Measurements from ENCODE around the gene ZNF511.
A peak's percentile ranks its signal among the peaks of the same experiment; 100 is the strongest.

The ZNF511 gene

GRCh38 chr10:133309100-133309719 is 496 bp downstream of the ZNF511 start (continued):
- TF ChIP-seq MEIS1 (CRISPR knock-in tag; IDR thresholded peaks at IDR 0.05; ENCODE audit: borderline replicate concordance): no peak
- no peak for TF ChIP-seq ZNF518A (tag by site-specific recombination; conservative IDR thresholded peaks at IDR 0.05; ENCODE audit: low read depth)
- no peak for TF ChIP-seq ZNF324 (tag by site-specific recombination; IDR thresholded peaks at IDR 0.05)
- no peak for TF ChIP-seq ZNF19 (tag by site-specific recombination; IDR thresholded peaks at IDR 0.05; ENCODE audit: low read depth)
- no peak for TF ChIP-seq TCF7L2 (IDR thresholded peaks at IDR 0.05; ENCODE audit: borderline replicate concordance, low read depth, low read length)
- no peak for TF ChIP-seq ZNF426 (tag by site-specific recombination; IDR thresholded peaks at IDR 0.05)
- TF ChIP-seq MYNN (tag by site-specific recombination; IDR thresholded peaks at IDR 0.05; ENCODE audit: borderline replicate concordance): no peak
- no peak for TF ChIP-seq ZBTB11 (tag by site-specific recombination; conservative IDR thresholded peaks at IDR 0.05; ENCODE audit: low read depth)
- no peak for TF ChIP-seq ZNF670 (tag by site-specific recombination; IDR thresholded peaks at IDR 0.05; ENCODE audit: low read depth)
- TF ChIP-seq ZNF394 (tag by site-specific recombination; IDR thresholded peaks at IDR 0.05; ENCODE audit: borderline replicate concordance): no peak
- TF ChIP-seq YY1 (tag by site-specific recombination; IDR thresholded peaks at IDR 0.05): no peak
- no peak for TF ChIP-seq ZBTB1 (tag by site-specific recombination; IDR thresholded peaks at IDR 0.05)
- no peak for TF ChIP-seq ZNF626 (tag by site-specific recombination; IDR thresholded peaks at IDR 0.05)
- no peak for TF ChIP-seq ZNF266 (tag by site-specific recombination; IDR thresholded peaks at IDR 0.05; ENCODE audit: low read depth)
- TF ChIP-seq KLF16 (tag by site-specific recombination; IDR thresholded peaks at IDR 0.05): peak; percentile 60; the same call in 1 of the 2 replicates
- TF ChIP-seq SP2 (tag by site-specific recombination; IDR thresholded peaks at IDR 0.05): peak; percentile 83

- no peak overlapping the region for H3K27ac ChIP-seq (ENCODE audit: extremely low read depth, low read depth, low read length)
- H3K4me1 ChIP-seq (ENCODE audit: control insufficient read depth, insufficient read depth, low read length): no peaks in the 10 kb centered on the region
- ChIA-PET POLR2A (no interaction called here), CTCF (no interaction called here)
- no peaks in the 10 kb centered on the region for H3K9me3 ChIP-seq (ENCODE audit: control insufficient read depth, insufficient read depth, low read depth, low read length)
- TF ChIP-seq ZNF121 (tag by site-specific recombination; IDR thresholded peaks at IDR 0.05) (0 out of 2 replicates have a peak, but pooled peaks have one; percentile 10), ZNF544 (tag by site-specific recombination; IDR thresholded peaks at IDR 0.05) (no peak), MEIS1 (CRISPR knock-in tag; IDR thresholded peaks at IDR 0.05; ENCODE audit: borderline replicate concordance) (no peak)
- no peak overlapping the region for H3K4me3 ChIP-seq (ENCODE audit: low read depth, low read length)
- H3K36me3 ChIP-seq (ENCODE audit: control insufficient read depth in 2 of 2, insufficient read depth in 1 of 2, low read length in 2 of 2): peaks cover 7 to 48% of the 10 kb centered on the region in 2 experiments; a peak in 2 of 3 replicates
Measured at GRCh38 chr10:133309720-133310398, 1.1 kb downstream of the ZNF511 start.

Measured in HEK293 (cell line).